Bronchial epithelial cell (primary cell): Measurements from ENCODE around the gene KIR2DL4. TPM values are rescaled to one million over a fixed set of nuclear protein-coding genes. Genes with fewer than 3 reads are reported as not detected.
"Not testable (repeated sequence)": the region's sequence is repeated elsewhere in the genome, so short reads cannot be mapped to it uniquely, and the experiment has no call there.

Experiments used
- DNase-seq: peaks from one replicate; pipeline ENCODE4 v3.0.0-alpha.2; 2010; ENCODE audit warnings: low read depth
- FAIRE-seq: peaks from 2 replicates; lab custom pipeline; 2011; peaks lifted over from hg19 to GRCh38; lab: Jason Lieb, UNC
- H3K27me3 ChIP-seq: 2 replicates; pipeline ENCODE4 v1.5.1; 2011; ENCODE audit warnings: low read length; ENCODE audit not compliant: control insufficient read depth, insufficient read depth
- H3K36me3 ChIP-seq: 2 replicates; pipeline ENCODE4 v1.5.1; 2011; ENCODE audit warnings: low read length; ENCODE audit not compliant: control insufficient read depth, insufficient read depth
- H3K4me3 ChIP-seq: 2 replicates; pipeline ENCODE4 v1.5.1; 2011; ENCODE audit warnings: mild to moderate bottlenecking, low read depth, low read length, control low read depth
- CTCF ChIP-seq: IDR thresholded peaks from 2 replicates; pipeline ENCODE4 v1.5.1; 2011; ENCODE audit warnings: mild to moderate bottlenecking, moderate library complexity, low read length, control low read depth, inconsistent platforms; ENCODE audit not compliant: insufficient read depth, severe bottlenecking
- total RNA-seq: library from RNA; depleted of rRNA; stranded (reverse); fragments of >200 nt; gene quantifications from 2 replicates; pipeline ENCODE4 v1.2.1, GENCODE V29; 2014

Gene KIR2DL4
- total RNA-seq, 1 donor from 2014 or later: not detected

DNA sequence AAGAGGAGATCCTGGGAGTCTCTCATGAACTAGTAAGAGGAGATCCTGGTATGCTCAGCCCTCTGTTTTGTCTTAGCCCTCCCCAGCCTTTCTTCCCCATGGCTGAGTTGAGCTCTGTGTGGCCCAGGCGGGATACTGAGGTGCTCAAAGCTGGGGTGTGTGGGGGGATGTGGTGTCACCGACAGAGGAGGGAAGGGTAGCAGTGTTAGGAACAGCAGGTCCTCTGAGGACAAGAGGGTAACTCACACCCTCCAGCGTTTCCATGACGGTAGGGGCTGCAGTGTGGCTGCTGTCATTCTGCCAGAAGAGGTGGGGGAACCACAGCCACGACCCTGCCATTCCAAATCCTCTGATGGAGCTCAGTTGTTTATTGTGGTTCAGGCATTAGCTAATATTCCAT lies 691 bp downstream of the KIR2DL4 start:
- Histone ChIP-seq H3K4me3 (no peak overlapping the region), H3K36me3 (no peaks in the 10 kb centered on the region), H3K27me3 (no peaks in the 10 kb centered on the region)
- DNase-seq (no peak), FAIRE-seq (no peak)
- TF ChIP-seq CTCF: no peak

GRCh38 chr19:54804571-54804970 lies 1.2 kb downstream of the KIR2DL4 start:
- no peak for FAIRE-seq
- TF ChIP-seq CTCF: no peak
- H3K4me3 ChIP-seq: no peak overlapping the region
- no peak for DNase-seq
- no peaks in the 10 kb centered on the region for H3K36me3 ChIP-seq
- no peaks in the 10 kb centered on the region for H3K27me3 ChIP-seq

DNA sequence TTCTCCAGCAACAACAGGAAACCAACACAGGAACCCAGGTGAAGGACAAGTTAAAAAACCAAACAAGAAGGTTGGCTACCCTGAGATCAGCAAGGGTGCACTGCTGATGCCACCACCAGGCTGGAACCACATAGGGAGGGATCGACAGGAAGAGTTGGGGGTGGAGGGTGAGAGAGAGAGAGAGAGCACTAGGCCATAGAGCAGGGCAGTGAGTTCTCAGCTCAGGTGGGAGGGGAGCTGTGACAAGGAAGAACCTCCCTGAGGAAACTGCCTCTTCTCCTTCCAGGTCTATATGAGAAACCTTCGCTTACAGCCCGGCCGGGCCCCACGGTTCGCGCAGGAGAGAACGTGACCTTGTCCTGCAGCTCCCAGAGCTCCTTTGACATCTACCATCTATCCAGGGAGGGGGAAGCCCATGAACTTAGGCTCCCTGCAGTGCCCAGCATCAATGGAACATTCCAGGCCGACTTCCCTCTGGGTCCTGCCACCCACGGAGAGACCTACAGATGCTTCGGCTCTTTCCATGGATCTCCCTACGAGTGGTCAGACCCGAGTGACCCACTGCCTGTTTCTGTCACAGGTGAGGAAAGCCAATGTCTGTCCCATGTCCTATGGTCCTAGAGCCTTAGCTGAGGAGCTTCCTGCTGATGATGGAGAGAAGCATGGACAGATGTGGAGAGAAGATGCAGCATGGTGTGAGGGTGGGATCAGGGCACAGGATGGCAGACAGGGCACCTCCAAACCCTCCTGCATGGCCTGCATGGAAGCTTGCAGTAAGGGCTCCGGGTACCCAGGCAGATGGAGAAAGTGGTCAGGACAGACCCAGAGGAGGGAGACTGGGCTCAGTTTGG lies 2.5 kb downstream of the KIR2DL4 start:
- H3K27me3 ChIP-seq: no peaks in the 10 kb centered on the region
- DNase-seq (no peak), FAIRE-seq (peak; percentile 50)
- TF ChIP-seq CTCF: no peak
- no peak overlapping the region for H3K4me3 ChIP-seq
- no peaks in the 10 kb centered on the region for H3K36me3 ChIP-seq

- no peak for DNase-seq
Observed at GRCh38 chr19:54806516-54806838, 3.1 kb downstream of the KIR2DL4 start.

DNA sequence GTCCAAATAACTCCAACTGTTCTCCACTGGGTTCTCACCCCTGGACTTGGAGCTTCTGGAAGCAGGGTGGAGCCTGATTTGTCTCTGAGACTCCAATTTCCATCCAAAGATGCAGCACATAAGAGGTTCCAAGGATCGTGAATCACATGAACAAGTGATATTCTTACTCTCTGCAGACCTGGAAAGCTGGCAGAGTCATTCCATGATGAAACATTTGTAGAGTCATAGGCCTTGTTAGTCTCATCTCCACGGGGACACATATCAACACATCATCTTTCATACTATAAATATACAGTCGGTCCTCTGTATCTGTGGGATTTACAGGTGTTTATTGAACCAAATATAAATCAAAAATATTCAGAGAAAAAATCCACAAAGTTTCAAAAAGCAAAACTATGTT lies 11.2 kb downstream of the KIR2DL4 start:
- not testable (repeated sequence) for H3K4me3 ChIP-seq, FAIRE-seq

More at GRCh38 chr19:54806516-54806838, 3.1 kb downstream of the KIR2DL4 start:
- Histone ChIP-seq H3K4me3 (no peak overlapping the region), H3K27me3 (no peaks in the 10 kb centered on the region), H3K36me3 (no peaks in the 10 kb centered on the region)
- TF ChIP-seq CTCF: no peak
- no peak for FAIRE-seq

GRCh38 chr19:54816251-54816650 lies 12.8 kb downstream of the KIR2DL4 start, which contains the start of gene KIR3DL1:
Gene KIR3DL1, plus strand, starts transcription at chr19:54816468.
- H3K36me3 ChIP-seq, H3K4me3 ChIP-seq, DNase-seq, H3K27me3 ChIP-seq: not testable (repeated sequence)
- peak; percentile 80 for FAIRE-seq

More for the DNA sequence above, 11.2 kb downstream of the KIR2DL4 start:
- DNase-seq, H3K27me3 ChIP-seq, H3K36me3 ChIP-seq: not testable (repeated sequence)
